OCI-LY7 (cell line): Measurements from ENCODE around the gene RRBP1.

Experiments
- EZH2phosphoT487 ChIP-seq: fragments of 200-600 bp; sonication (generic); IDR thresholded peaks from 2 replicates; pipeline ENCODE4 v1.6.1; 2018; ENCODE audit warnings: low read depth, borderline replicate concordance, mild to moderate bottlenecking, mixed run types, antibody characterized with exemption, low read length, moderate library complexity, mixed read lengths
- TF ChIP-seq, protein P1 (sequence below): fragments of 200-600 bp; sonication (generic); conservative IDR thresholded peaks from 2 replicates; pipeline ENCODE4 v1.5.1; 2014; ENCODE audit warnings: mild to moderate bottlenecking, antibody characterized with exemption, low read length, moderate library complexity, mixed read lengths

DNA sequence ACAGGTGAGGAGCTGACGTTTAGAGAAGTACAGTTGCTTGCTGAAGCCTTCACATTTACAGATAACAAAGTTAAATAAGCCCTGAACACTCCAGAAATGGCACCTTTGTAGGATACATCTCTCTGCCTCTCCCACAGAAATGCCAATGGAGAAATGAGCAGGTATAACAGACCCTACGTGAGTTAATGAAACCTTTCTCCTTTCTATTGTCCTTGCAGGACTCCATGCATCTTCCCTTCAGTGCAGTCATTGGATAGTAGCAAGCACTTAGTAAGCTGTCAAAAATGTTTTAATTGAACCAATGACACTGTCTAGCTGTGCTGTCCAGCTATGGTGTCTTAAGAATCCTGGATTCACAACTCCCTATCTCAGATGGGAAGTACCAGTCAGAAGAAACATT is 8.1 kb upstream of the RRBP1 start:
- no peak for TF ChIP-seq EZH2phosphoT487
- TF ChIP-seq, protein P1, sequence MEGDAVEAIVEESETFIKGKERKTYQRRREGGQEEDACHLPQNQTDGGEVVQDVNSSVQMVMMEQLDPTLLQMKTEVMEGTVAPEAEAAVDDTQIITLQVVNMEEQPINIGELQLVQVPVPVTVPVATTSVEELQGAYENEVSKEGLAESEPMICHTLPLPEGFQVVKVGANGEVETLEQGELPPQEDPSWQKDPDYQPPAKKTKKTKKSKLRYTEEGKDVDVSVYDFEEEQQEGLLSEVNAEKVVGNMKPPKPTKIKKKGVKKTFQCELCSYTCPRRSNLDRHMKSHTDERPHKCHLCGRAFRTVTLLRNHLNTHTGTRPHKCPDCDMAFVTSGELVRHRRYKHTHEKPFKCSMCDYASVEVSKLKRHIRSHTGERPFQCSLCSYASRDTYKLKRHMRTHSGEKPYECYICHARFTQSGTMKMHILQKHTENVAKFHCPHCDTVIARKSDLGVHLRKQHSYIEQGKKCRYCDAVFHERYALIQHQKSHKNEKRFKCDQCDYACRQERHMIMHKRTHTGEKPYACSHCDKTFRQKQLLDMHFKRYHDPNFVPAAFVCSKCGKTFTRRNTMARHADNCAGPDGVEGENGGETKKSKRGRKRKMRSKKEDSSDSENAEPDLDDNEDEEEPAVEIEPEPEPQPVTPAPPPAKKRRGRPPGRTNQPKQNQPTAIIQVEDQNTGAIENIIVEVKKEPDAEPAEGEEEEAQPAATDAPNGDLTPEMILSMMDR = no peak
